ENCODE results near the gene FAM83F.

FAM83F gene

DNA sequence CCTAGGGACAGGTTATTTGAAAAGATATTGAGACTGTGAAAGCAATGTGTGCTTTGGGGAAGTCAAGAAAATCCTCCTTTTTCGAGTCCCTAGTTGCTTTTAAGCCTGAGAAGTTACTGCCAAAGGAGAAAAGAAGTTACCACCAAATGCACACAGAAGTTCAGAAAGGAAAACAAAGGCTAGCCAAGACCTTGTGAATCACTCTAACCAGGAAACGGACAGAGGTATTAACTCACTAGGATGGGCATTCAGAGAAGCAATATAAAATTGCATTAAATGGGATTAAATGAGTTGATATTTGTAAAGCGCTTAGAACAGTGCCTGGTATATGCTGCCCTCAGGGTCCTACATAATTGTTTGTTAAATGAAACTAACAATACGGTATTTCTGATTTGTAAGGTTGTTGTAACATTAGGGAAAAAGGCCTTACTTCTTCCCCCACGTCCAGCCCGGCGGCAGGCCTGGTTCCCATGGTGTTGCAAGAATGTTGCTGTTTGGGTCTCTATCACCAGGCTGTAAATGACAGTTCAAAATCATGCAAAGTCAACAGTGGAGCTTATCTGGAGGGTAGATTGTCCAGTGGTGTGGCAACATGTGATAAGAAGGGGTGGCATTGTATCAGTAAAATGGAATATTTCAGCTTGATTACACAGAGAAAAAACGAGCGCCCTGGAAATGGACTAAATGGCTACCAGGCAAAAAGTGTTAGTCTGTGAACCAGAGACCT is 27.5 kb upstream of the FAM83F start:
- Histone ChIP-seq H3K4me3 (ENCODE audit: extremely low read depth, insufficient read depth, low read length, poor library complexity, severe bottlenecking) (no peak overlapping the region), H3K4me1 (ENCODE audit: control insufficient read depth, insufficient read depth, low read length, poor library complexity, severe bottlenecking) (peaks cover 29% of the 10 kb centered on the region), H3K27ac (ENCODE audit: low read depth, low read length, severe bottlenecking) (no peak overlapping the region), H3K36me3 (ENCODE audit: control insufficient read depth, insufficient read depth, low read length) (peaks cover 15% of the 10 kb centered on the region), H3K9me3 (ENCODE audit: control insufficient read depth, low read length) (no peaks in the 10 kb centered on the region)
- 92 to 95% methylated on average over 6 to 7 of the region's 9 CpGs for WGBS, 2 experiments (ENCODE audit: insufficient coverage in 2 of 2)

- no peak overlapping the region for H3K4me3 ChIP-seq (ENCODE audit: extremely low read depth, insufficient read depth, low read length, poor library complexity, severe bottlenecking)
- H3K9me3 ChIP-seq (ENCODE audit: control insufficient read depth, low read length): no peaks in the 10 kb centered on the region
- H3K27ac ChIP-seq (ENCODE audit: low read depth, low read length, severe bottlenecking): peak overlapping the region; percentile 53
- peaks cover 9% of the 10 kb centered on the region for H3K36me3 ChIP-seq (ENCODE audit: control insufficient read depth, insufficient read depth, low read length)
- WGBS, 2 experiments (ENCODE audit: insufficient coverage in 2 of 2): 71 to 74% methylated on average over 12 to 17 of the region's 20 CpGs
- H3K4me1 ChIP-seq (ENCODE audit: control insufficient read depth, insufficient read depth, low read length, poor library complexity, severe bottlenecking): peaks cover 29% of the 10 kb centered on the region
Measured at GRCh38 chr22:39967996-39968972, 26.5 kb upstream of the FAM83F start.

GRCh38 chr22:39970742-39971141 is 24.0 kb upstream of the FAM83F start:
- WGBS, 2 experiments (ENCODE audit: insufficient coverage in 2 of 2): 90 to 98% methylated on average over 6 to 7 of the region's 10 CpGs
- H3K9me3 ChIP-seq (ENCODE audit: control insufficient read depth, low read length): no peaks in the 10 kb centered on the region
- H3K27ac ChIP-seq (ENCODE audit: low read depth, low read length, severe bottlenecking): no peak overlapping the region
- no peak overlapping the region for H3K4me3 ChIP-seq (ENCODE audit: extremely low read depth, insufficient read depth, low read length, poor library complexity, severe bottlenecking)
- H3K4me1 ChIP-seq (ENCODE audit: control insufficient read depth, insufficient read depth, low read length, poor library complexity, severe bottlenecking): peaks cover 29% of the 10 kb centered on the region
- H3K36me3 ChIP-seq (ENCODE audit: control insufficient read depth, insufficient read depth, low read length): peaks cover 9% of the 10 kb centered on the region

DNA sequence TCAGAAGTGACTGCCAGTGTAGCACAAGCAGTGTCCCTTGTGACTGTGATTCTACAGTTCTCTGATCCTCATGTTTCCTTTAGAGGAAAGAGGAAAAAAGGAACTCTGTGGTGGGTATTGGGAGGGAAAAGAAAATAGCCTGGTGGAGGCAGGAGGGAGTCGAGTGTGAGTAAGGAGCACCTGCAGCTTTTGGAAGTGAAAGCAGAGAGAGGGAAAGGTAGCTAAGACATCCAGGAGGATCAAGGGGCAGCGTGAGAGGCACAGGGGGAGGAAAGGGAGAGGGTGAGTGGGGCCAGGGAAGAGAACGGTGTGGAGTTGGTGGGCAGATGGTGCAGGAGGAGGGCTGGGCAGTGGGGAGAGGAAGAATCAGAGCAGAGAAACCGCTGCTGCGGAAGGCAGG is 22.1 kb upstream of the FAM83F start:
- peaks cover 9% of the 10 kb centered on the region for H3K36me3 ChIP-seq (ENCODE audit: control insufficient read depth, insufficient read depth, low read length)
- H3K9me3 ChIP-seq (ENCODE audit: control insufficient read depth, low read length): no peaks in the 10 kb centered on the region
- H3K27ac ChIP-seq (ENCODE audit: low read depth, low read length, severe bottlenecking): no peak overlapping the region
- peaks cover 19% of the 10 kb centered on the region for H3K4me1 ChIP-seq (ENCODE audit: control insufficient read depth, insufficient read depth, low read length, poor library complexity, severe bottlenecking)
- H3K4me3 ChIP-seq (ENCODE audit: extremely low read depth, insufficient read depth, low read length, poor library complexity, severe bottlenecking): no peak overlapping the region
- WGBS, 2 experiments (ENCODE audit: insufficient coverage in 2 of 2): 63 to 86% methylated on average over 2 to 5 of the region's 5 CpGs

- no peaks in the 10 kb centered on the region for H3K9me3 ChIP-seq (ENCODE audit: control insufficient read depth, low read length)
- H3K4me1 ChIP-seq (ENCODE audit: control insufficient read depth, insufficient read depth, low read length, poor library complexity, severe bottlenecking): peaks cover 9% of the 10 kb centered on the region
- H3K27ac ChIP-seq (ENCODE audit: low read depth, low read length, severe bottlenecking): no peak overlapping the region
- WGBS, 2 experiments (ENCODE audit: insufficient coverage in 2 of 2): 87 to 92% methylated on average over 4 to 5 of the region's 5 CpGs
- no peak overlapping the region for H3K4me3 ChIP-seq (ENCODE audit: extremely low read depth, insufficient read depth, low read length, poor library complexity, severe bottlenecking)
- peaks cover 9% of the 10 kb centered on the region for H3K36me3 ChIP-seq (ENCODE audit: control insufficient read depth, insufficient read depth, low read length)
Measured at GRCh38 chr22:39973656-39974055, 21.1 kb upstream of the FAM83F start.

GRCh38 chr22:39974065-39974464 is 20.7 kb upstream of the FAM83F start:
- 94 to 100% methylated on average over 3 of the region's 5 CpGs for WGBS, 2 experiments (ENCODE audit: insufficient coverage in 2 of 2)
- Histone ChIP-seq H3K4me1 (ENCODE audit: control insufficient read depth, insufficient read depth, low read length, poor library complexity, severe bottlenecking) (peaks cover 5% of the 10 kb centered on the region), H3K36me3 (ENCODE audit: control insufficient read depth, insufficient read depth, low read length) (peaks cover 9% of the 10 kb centered on the region), H3K27ac (ENCODE audit: low read depth, low read length, severe bottlenecking) (no peak overlapping the region), H3K4me3 (ENCODE audit: extremely low read depth, insufficient read depth, low read length, poor library complexity, severe bottlenecking) (no peak overlapping the region), H3K9me3 (ENCODE audit: control insufficient read depth, low read length) (no peaks in the 10 kb centered on the region)

DNA sequence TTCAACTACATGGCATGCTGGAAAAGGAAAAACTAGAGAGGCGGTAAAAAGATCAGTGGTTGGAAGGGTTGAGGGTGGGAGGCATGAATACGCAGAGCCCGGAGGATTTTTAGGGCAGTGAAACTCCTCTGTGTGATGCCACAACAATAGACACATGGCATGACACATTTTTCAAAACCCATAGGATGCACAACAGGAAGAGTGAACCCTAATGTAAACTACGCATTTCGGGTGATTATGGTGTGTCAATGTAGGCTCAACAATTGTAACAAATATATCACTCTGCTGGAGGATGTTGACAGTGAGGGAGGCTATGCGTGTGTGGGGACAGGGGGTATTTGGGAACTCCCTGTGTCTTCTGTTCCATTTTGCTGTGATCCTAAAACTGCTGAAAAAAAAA is 15.7 kb upstream of the FAM83F start:
- 80% methylated on average over 5 of the region's 6 CpGs; no CpG with 5 or more reads in 1 of the 2 experiments for WGBS, 2 experiments (ENCODE audit: insufficient coverage in 2 of 2)
- no peaks in the 10 kb centered on the region for H3K4me1 ChIP-seq (ENCODE audit: control insufficient read depth, insufficient read depth, low read length, poor library complexity, severe bottlenecking)
- no peak overlapping the region for H3K4me3 ChIP-seq (ENCODE audit: extremely low read depth, insufficient read depth, low read length, poor library complexity, severe bottlenecking)
- H3K36me3 ChIP-seq (ENCODE audit: control insufficient read depth, insufficient read depth, low read length): no peaks in the 10 kb centered on the region
- H3K9me3 ChIP-seq (ENCODE audit: control insufficient read depth, low read length): no peaks in the 10 kb centered on the region
- no peak overlapping the region for H3K27ac ChIP-seq (ENCODE audit: low read depth, low read length, severe bottlenecking)

- 83 to 87% methylated on average over 4 of the region's 5 CpGs for WGBS, 2 experiments (ENCODE audit: insufficient coverage in 2 of 2)
- Histone ChIP-seq H3K4me1 (ENCODE audit: control insufficient read depth, insufficient read depth, low read length, poor library complexity, severe bottlenecking) (no peaks in the 10 kb centered on the region), H3K36me3 (ENCODE audit: control insufficient read depth, insufficient read depth, low read length) (no peaks in the 10 kb centered on the region), H3K4me3 (ENCODE audit: extremely low read depth, insufficient read depth, low read length, poor library complexity, severe bottlenecking) (no peak overlapping the region), H3K9me3 (ENCODE audit: control insufficient read depth, low read length) (no peaks in the 10 kb centered on the region), H3K27ac (ENCODE audit: low read depth, low read length, severe bottlenecking) (no peak overlapping the region)
Measured at GRCh38 chr22:39979458-39979857, 15.3 kb upstream of the FAM83F start.

GRCh38 chr22:39980596-39980995 is 14.2 kb upstream of the FAM83F start:
- Histone ChIP-seq H3K27ac (ENCODE audit: low read depth, low read length, severe bottlenecking) (no peak overlapping the region), H3K4me3 (ENCODE audit: extremely low read depth, insufficient read depth, low read length, poor library complexity, severe bottlenecking) (no peak overlapping the region), H3K4me1 (ENCODE audit: control insufficient read depth, insufficient read depth, low read length, poor library complexity, severe bottlenecking) (no peaks in the 10 kb centered on the region), H3K9me3 (ENCODE audit: control insufficient read depth, low read length) (no peaks in the 10 kb centered on the region), H3K36me3 (ENCODE audit: control insufficient read depth, insufficient read depth, low read length) (no peaks in the 10 kb centered on the region)
- 79 to 82% methylated on average over 5 of the region's 6 CpGs for WGBS, 2 experiments (ENCODE audit: insufficient coverage in 2 of 2)

- no peak overlapping the region for H3K27ac ChIP-seq (ENCODE audit: low read depth, low read length, severe bottlenecking)
- H3K9me3 ChIP-seq (ENCODE audit: control insufficient read depth, low read length): no peaks in the 10 kb centered on the region
- H3K4me1 ChIP-seq (ENCODE audit: control insufficient read depth, insufficient read depth, low read length, poor library complexity, severe bottlenecking): no peaks in the 10 kb centered on the region
- 97 to 100% methylated on average over 2 to 3 of the region's 4 CpGs for WGBS, 2 experiments (ENCODE audit: insufficient coverage in 2 of 2)
- no peak overlapping the region for H3K4me3 ChIP-seq (ENCODE audit: extremely low read depth, insufficient read depth, low read length, poor library complexity, severe bottlenecking)
- H3K36me3 ChIP-seq (ENCODE audit: control insufficient read depth, insufficient read depth, low read length): no peaks in the 10 kb centered on the region
Measured at GRCh38 chr22:39983346-39983745, 11.4 kb upstream of the FAM83F start.
